ENCODE measurements around the gene CPNE5. TPM values are rescaled to one million over a fixed set of nuclear protein-coding genes. Genes with fewer than 3 reads are reported as not detected.

CPNE5 gene
- total RNA-seq, 1 donor = 0.81 TPM

- DNase-seq (ENCODE audit: low read depth in 2 of 3, low spot score in 2 of 3) = no peak
These were observed 86.9 kb downstream of the CPNE5 start for GRCh38 chr6:36752187-36752885.

GRCh38 chr6:36751833-36752186 lies 87.4 kb downstream of the CPNE5 start:
- DNase-seq (ENCODE audit: low read depth in 2 of 3, low spot score in 2 of 3) = no peak

- DNase-seq (ENCODE audit: low read depth in 2 of 3, low spot score in 2 of 3) = no peak
These were observed 88.2 kb downstream of the CPNE5 start for GRCh38 chr6:36751091-36751490.

- DNase-seq (ENCODE audit: low read depth in 2 of 3, low spot score in 2 of 3) = no peak
These were observed 89.3 kb downstream of the CPNE5 start for GRCh38 chr6:36749829-36750489.

GRCh38 chr6:36746251-36746650 lies 93.0 kb downstream of the CPNE5 start:
- DNase-seq (ENCODE audit: low read depth in 2 of 3, low spot score in 2 of 3) = no peak

- no peak for DNase-seq (ENCODE audit: low read depth in 2 of 3, low spot score in 2 of 3)
These were observed 93.4 kb downstream of the CPNE5 start for GRCh38 chr6:36745836-36746235.

GRCh38 chr6:36745283-36745682 lies 94.0 kb downstream of the CPNE5 start:
- DNase-seq (ENCODE audit: low read depth in 2 of 3, low spot score in 2 of 3) = no peak

GRCh38 chr6:36744304-36744673 lies 95.0 kb downstream of the CPNE5 start:
- peak in 1 of 3 donors; percentile 24 for DNase-seq (ENCODE audit: low read depth in 2 of 3, low spot score in 2 of 3)

- DNase-seq (ENCODE audit: low read depth in 2 of 3, low spot score in 2 of 3) = no peak
These were observed 95.5 kb downstream of the CPNE5 start for GRCh38 chr6:36743538-36744303.

- no peak for DNase-seq (ENCODE audit: low read depth in 2 of 3, low spot score in 2 of 3)
These were observed 96.2 kb downstream of the CPNE5 start for GRCh38 chr6:36743032-36743431.

GRCh38 chr6:36742146-36742545 lies 97.1 kb downstream of the CPNE5 start:
- no peak for DNase-seq (ENCODE audit: low read depth in 2 of 3, low spot score in 2 of 3)

- no peak for DNase-seq (ENCODE audit: low read depth in 2 of 3, low spot score in 2 of 3)
These were observed 98.4 kb downstream of the CPNE5 start for GRCh38 chr6:36740818-36741179.

GRCh38 chr6:36739947-36740817 lies 99.1 kb downstream of the CPNE5 start:
- no peak for DNase-seq (ENCODE audit: low read depth in 2 of 3, low spot score in 2 of 3)

- DNase-seq (ENCODE audit: low read depth in 2 of 3, low spot score in 2 of 3) = no peak
These were observed 101.1 kb downstream of the CPNE5 start for GRCh38 chr6:36738108-36738507.

- no peak for DNase-seq (ENCODE audit: low read depth in 2 of 3, low spot score in 2 of 3)
These were observed 102.0 kb downstream of the CPNE5 start for GRCh38 chr6:36737043-36737785.

- peak in 2 of 3 donors; percentile 57 to 78 for DNase-seq (ENCODE audit: low read depth in 2 of 3, low spot score in 2 of 3)
These were observed 103.9 kb downstream of the CPNE5 start for GRCh38 chr6:36735110-36736071.

GRCh38 chr6:36734486-36735060 lies 104.7 kb downstream of the CPNE5 start:
- no peak for DNase-seq (ENCODE audit: low read depth in 2 of 3, low spot score in 2 of 3)

GRCh38 chr6:36733300-36733699 lies 105.9 kb downstream of the CPNE5 start:
- no peak for DNase-seq (ENCODE audit: low read depth in 2 of 3, low spot score in 2 of 3)

All from hematopoietic multipotent progenitor cell (in vitro differentiated cells).